AG08395 (cell line): ENCODE data around the gene KLHDC7A.

Experiments
- DNase-seq: peaks from one replicate; pipeline ENCODE4 v3.0.0; 2012; ENCODE audit warnings: mixed read lengths, low spot score

Gene KLHDC7A

DNA sequence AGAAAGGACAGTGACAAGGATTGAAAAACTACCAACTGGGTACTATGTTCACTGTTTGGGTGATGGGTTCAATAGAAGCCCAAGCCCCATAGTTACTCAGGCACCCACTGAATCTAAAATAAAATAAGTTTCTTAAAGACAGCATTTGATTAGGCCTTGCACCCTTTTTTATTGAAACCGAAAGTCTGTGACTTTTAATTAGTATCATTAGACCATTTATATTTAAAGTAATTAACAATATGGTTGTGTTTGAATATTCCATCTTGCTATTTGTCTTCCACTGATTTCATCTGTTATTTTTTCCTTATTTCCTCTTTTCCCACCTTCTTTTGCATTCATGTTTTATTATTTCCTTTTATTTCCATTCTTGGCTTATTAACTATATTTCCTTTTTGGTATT lies 27.4 kb downstream of the KLHDC7A start:
- DNase-seq = no peak

- no peak for DNase-seq
These were observed 30.6 kb downstream of the KLHDC7A start for GRCh38 chr1:18511149-18511873.

GRCh38 chr1:18511874-18512150 lies 31.1 kb downstream of the KLHDC7A start:
- DNase-seq = no peak

GRCh38 chr1:18512883-18513282 lies 32.2 kb downstream of the KLHDC7A start:
- DNase-seq = no peak

DNA sequence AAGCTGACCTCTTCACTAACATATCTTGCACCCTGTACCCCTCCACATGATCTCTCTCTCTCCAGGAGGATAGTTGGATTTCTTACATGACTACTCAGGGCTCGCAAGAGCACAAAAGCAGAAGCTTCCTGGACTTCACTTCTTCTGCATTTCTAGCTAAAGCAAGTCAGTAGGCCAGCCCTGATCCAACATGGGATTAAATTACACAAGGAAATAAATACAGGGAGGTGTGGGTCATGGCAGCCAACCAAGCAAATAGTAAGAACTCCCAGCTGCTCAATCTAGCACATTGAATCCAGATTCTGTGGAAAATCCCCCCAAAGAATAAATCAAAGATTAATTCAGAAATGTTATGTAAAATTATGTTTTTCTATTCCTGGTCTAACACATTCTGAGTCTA lies 33.3 kb downstream of the KLHDC7A start:
- no peak for DNase-seq

DNA sequence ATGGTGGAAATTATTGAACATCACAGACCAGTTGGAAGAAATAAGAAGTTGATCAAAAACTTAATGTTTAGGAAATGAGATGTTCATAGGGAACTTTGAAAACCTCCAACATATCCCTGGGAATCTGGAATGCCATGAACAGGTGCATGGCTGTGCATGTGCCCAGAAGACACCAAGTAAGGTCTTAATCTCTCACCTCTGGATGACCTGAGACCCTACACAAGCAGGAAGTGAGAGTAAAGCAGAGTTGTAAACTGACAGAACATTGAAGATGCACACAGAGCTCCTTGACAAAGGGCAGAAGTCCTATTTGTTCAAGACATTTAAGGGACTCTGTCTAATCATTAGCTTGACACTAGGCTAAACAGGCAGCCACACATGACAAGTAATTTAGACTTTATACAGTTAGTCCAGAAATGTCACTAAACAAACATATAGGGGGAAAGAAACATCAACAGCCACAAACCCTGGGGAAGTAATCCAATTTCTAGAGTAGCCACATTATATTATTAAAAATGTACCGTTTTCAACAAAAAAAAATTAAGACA lies 34.5 kb downstream of the KLHDC7A start:
- no peak for DNase-seq

DNA sequence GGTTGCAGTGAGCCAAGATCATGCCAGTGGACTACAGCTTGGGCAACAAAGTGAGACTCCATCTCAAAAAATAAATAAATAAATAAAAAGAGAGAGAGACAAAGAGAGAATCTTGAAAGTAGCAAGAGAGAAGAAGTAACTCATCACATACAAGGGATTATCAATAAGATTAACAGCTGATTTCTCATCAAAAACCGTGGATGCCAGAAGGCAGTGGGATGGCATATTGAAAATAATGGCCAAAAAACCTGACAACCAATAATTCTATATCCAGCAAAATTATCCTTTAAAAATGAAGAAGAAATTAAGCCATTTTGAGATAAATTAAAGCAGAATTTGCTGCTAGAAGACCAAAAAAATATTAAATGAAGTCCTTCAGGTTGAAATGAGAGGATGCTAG lies 35.7 kb downstream of the KLHDC7A start:
- no peak for DNase-seq

GRCh38 chr1:18526436-18527275 lies 45.9 kb downstream of the KLHDC7A start:
- no peak for DNase-seq

GRCh38 chr1:18527514-18527913 lies 46.8 kb downstream of the KLHDC7A start:
- no peak for DNase-seq

GRCh38 chr1:18527921-18528320 lies 47.2 kb downstream of the KLHDC7A start:
- DNase-seq = no peak

- no peak for DNase-seq
These were observed 47.9 kb downstream of the KLHDC7A start for GRCh38 chr1:18528616-18529015.

DNA sequence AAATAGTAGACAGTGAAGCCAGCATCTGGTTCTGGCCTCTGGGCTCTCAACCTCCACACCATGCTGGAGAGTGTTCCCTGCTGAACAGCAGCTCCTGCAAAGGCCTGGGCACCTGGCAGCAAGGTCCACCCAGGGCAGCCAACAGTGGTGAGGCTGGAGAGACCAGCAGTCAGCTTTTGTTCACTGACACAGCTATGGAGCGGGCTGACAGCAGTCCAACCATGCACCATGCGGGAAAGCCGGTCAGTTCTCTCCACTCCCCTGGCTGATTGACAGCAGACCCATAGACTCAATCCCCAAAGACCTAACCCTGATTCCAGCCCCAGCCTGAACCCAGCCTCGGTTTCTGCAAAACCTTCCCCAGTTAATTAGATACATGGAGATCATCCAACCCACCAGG lies 49.0 kb downstream of the KLHDC7A start:
- no peak for DNase-seq

DNA sequence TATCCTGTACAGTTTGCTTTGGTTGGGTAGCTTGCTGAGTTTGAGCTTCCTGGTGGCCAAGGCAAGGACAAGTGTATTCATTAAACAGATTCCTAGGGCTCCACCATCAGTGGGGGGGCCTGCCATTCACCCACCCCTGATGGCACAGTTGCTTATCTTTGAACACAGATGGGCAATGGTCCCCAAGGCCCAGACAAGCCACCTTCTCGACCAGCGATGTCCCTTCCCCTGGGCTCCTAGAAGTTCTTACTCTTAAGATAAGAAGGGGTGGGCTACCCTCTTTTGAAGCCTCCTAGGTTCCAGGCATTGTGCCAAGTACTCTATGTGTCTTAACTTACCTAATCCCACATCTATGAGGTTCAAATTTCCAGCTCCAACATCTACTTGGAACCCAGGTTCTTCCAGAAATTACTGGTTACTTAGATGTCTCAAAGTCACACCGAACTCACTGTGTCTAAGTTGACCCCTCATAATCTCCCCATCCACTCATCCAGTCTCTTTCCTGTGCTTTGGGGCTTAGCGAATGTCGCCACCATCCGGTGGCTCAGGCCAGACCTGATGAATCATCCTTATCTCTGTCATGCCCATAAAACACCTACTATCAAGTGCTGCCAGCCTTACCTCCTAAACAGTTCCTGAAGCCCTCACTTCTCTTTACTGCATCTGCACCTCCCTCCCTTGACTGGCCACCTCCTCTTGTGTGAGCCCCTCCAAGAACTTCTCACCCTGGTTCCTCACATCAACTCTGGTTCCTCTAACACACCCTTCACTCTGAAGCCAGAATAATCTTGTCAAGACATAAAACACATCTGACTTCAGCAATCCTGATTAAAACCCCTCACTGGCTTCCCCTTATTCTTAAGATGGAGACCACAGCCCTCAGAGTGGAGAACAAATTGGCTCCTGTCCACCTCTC lies 50.1 kb downstream of the KLHDC7A start:
- no peak for DNase-seq

GRCh38 chr1:18531503-18531845 lies 50.7 kb downstream of the KLHDC7A start:
- no peak for DNase-seq

- DNase-seq = no peak
These were observed 51.9 kb downstream of the KLHDC7A start for GRCh38 chr1:18532390-18533170.

DNA sequence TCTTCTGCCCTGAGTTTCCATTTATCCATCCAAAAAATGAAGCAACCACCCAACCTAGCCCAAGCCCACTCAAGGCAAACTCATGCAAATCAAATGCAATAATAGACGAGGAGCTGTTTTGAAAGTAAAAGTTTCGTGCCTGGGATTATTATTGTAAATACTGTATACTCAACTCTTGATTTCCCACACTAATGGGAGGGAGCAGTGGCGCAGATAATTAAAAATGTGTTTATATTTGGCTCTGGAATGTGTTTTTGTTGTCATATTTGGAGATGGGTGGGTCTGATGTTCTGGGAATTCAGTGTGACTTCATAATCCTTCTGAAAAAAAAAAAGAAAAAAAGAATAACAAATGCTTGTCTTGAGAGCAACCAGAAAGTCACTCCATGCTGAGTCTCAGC lies 52.5 kb downstream of the KLHDC7A start:
- no peak for DNase-seq

- DNase-seq = no peak
These were observed 54.1 kb downstream of the KLHDC7A start for GRCh38 chr1:18534810-18535205.
